CD14-positive monocyte (primary cell): ENCODE results near the gene HS6ST2. TPM values are rescaled to one million over a fixed set of nuclear protein-coding genes. Genes with fewer than 3 reads are reported as not detected.

Source experiments
- DNase-seq, 3 donors: peaks; one replicate each; pipeline ENCODE4 v3.0.0-alpha.2; 2011 to 2022
- H2AFZ ChIP-seq: 2 replicates; pipeline ENCODE4 v1.6.0; 2012; ENCODE audit warnings: mild to moderate bottlenecking, low read depth, low read length, inconsistent platforms; ENCODE audit not compliant: insufficient read depth, poor library complexity, severe bottlenecking
- H3K27ac ChIP-seq, 2 donors: 1 replicate in 1 of 2; 2 replicates in 1 of 2; pipeline ENCODE4 v1.5.1; 2012 to 2013; ENCODE audit warnings: low read length in 2 of 2, control low read depth in 1 of 2, inconsistent platforms in 1 of 2, low read depth in 1 of 2, mild to moderate bottlenecking in 1 of 2
- H3K27me3 ChIP-seq, 2 donors: one replicate each; pipeline versions ENCODE4 v1.6.0 to v1.6.1; 2011 to 2013; ENCODE audit warnings: low read length in 2 of 2; ENCODE audit not compliant: control insufficient read depth in 2 of 2, insufficient read depth in 2 of 2
- H3K36me3 ChIP-seq, 2 donors: replicated peaks in 1 of 2; 1 replicate in 1 of 2; 2 replicates in 1 of 2; pipeline versions ENCODE4 v1.5.1 to v1.6.1; 2012 to 2013; ENCODE audit warnings: low read length in 2 of 2, control low read depth in 1 of 2, inconsistent platforms in 1 of 2, mild to moderate bottlenecking in 1 of 2; ENCODE audit not compliant: insufficient read depth in 2 of 2, control insufficient read depth in 1 of 2
- H3K4me1 ChIP-seq, 2 donors: 1 replicate in 1 of 2; 2 replicates in 1 of 2; pipeline versions ENCODE4 v1.5.1 to v1.6.1; 2012 to 2013; ENCODE audit warnings: low read length in 2 of 2, control low read depth in 1 of 2, inconsistent platforms in 1 of 2, mild to moderate bottlenecking in 1 of 2, moderate library complexity in 1 of 2; ENCODE audit not compliant: insufficient read depth in 2 of 2, control insufficient read depth in 1 of 2
- H3K4me2 ChIP-seq: replicated peaks from 2 replicates; pipeline ENCODE3; 2012; ENCODE audit warnings: low read length, moderate library complexity, mild to moderate bottlenecking; ENCODE audit not compliant: poor library complexity, severe bottlenecking; ENCODE audit errors: extremely low read depth
- H3K4me3 ChIP-seq, 3 experiments: fragments of 200-600 bp in 1 of 3; sonication (generic) in 1 of 3; replicated peaks in 1 of 3; 1 replicate in 2 of 3; 2 replicates in 1 of 3; pipeline ENCODE4 v1.5.1; 2011 to 2013; ENCODE audit warnings: low read length in 3 of 3, mild to moderate bottlenecking in 3 of 3, control low read depth in 2 of 3, low read depth in 2 of 3, inconsistent platforms in 1 of 3, moderate library complexity in 1 of 3
- H3K79me2 ChIP-seq: 2 replicates; pipeline ENCODE4 v1.6.0; 2012; ENCODE audit warnings: mild to moderate bottlenecking, control low read depth, inconsistent platforms, low read length, moderate library complexity; ENCODE audit not compliant: insufficient read depth
- H3K9ac ChIP-seq: 2 replicates; pipeline ENCODE4 v1.6.0; 2017; ENCODE audit warnings: low read length, mild to moderate bottlenecking; ENCODE audit not compliant: insufficient read depth, poor library complexity, severe bottlenecking
- H3K9me3 ChIP-seq, 2 donors: replicated peaks in 1 of 2; 1 replicate in 1 of 2; 2 replicates in 1 of 2; pipeline versions ENCODE4 v1.5.1 to v1.6.1; 2012 to 2013; ENCODE audit warnings: low read length in 2 of 2, control low read depth in 1 of 2; ENCODE audit not compliant: control insufficient read depth in 1 of 2, insufficient read depth in 1 of 2
- H4K20me1 ChIP-seq: 2 replicates; pipeline ENCODE4 v1.6.0; 2012; ENCODE audit warnings: mild to moderate bottlenecking, low read length, control low read depth, moderate library complexity; ENCODE audit not compliant: insufficient read depth
- H3K27ac Mint-ChIP-seq, 7 donors: one replicate each; pipeline ENCODE4 v1.8.0; 2020; ENCODE audit warnings: mild to moderate bottlenecking in 7 of 7, mixed read lengths in 7 of 7, moderate library complexity in 6 of 7, inconsistent platforms in 2 of 7
- H3K27me3 Mint-ChIP-seq, 3 donors: one replicate each; pipeline ENCODE4 v1.8.0; 2021 to 2022; ENCODE audit warnings: low read depth in 3 of 3, mild to moderate bottlenecking in 3 of 3, mixed read lengths in 3 of 3, moderate library complexity in 3 of 3, inconsistent platforms in 1 of 3
- H3K36me3 Mint-ChIP-seq, 2 donors: one replicate each; pipeline ENCODE4 v1.8.0; 2020; ENCODE audit warnings: mixed read lengths in 2 of 2, inconsistent platforms in 1 of 2, mild to moderate bottlenecking in 1 of 2
- H3K4me1 Mint-ChIP-seq: one replicate; pipeline ENCODE4 v1.8.0; 2020; ENCODE audit warnings: mild to moderate bottlenecking, mixed read lengths
- H3K4me3 Mint-ChIP-seq, 2 donors: one replicate each; pipeline ENCODE4 v1.8.0; 2020; ENCODE audit warnings: mild to moderate bottlenecking in 2 of 2, mixed read lengths in 2 of 2, moderate library complexity in 1 of 2
- H3K9me3 Mint-ChIP-seq, 7 donors: one replicate each; pipeline ENCODE4 v1.8.0; 2020 to 2022; ENCODE audit warnings: mixed read lengths in 7 of 7, mild to moderate bottlenecking in 6 of 7, moderate library complexity in 6 of 7, inconsistent platforms in 2 of 7
- CTCF ChIP-seq: fragments of 200-600 bp; IDR thresholded peaks from one replicate; pipeline ENCODE4 v1.8.0; 2022; ENCODE audit warnings: antibody characterized with exemption, mild to moderate bottlenecking
- WGBS: methylation state at CpG from one replicate; pipeline ENCODE4 v1.1.5; 2013; ENCODE audit warnings: missing lambda C conversion rate; ENCODE audit not compliant: insufficient coverage; 5-methylcytosine and 5-hydroxymethylcytosine counted together
- intact Hi-C, 2 donors: fragments of 100-400 bp; cut with micrococcal nuclease; formaldehyde crosslinking; loops; one replicate each; pipeline versions ENCODE4 v1.15.0 to v1.15.1; 2023
- polyA plus RNA-seq, 3 donors: library from polyadenylated mRNA; depleted of rRNA in 1 of 3; unstranded in 2 of 3; stranded (reverse) in 1 of 3; fragments of 300-500 nt in 2 of 3; fragments of >200 nt in 1 of 3; fragmentation: Illumina TruSeq in 2 of 3; gene quantifications; 1 replicate in 2 of 3; 2 replicates in 1 of 3; pipeline ENCODE4 v1.2.3, GENCODE V29; 2012 to 2021

Gene HS6ST2
- polyA plus RNA-seq, 3 donors, result not detected

GRCh38 chrX:132858018-132858417 lies 100.4 kb downstream of the HS6ST2 start:
- intact Hi-C loops, result no loop called here
- no peaks in the 10 kb centered on the region for H3K36me3 Mint-ChIP-seq
- peaks cover 0 to 2% (median 0%) of the 10 kb centered on the region in 7 donors for H3K9me3 Mint-ChIP-seq
- Histone ChIP-seq H3K9me3 (no peaks in the 10 kb centered on the region), H3K27ac (no peak overlapping the region), H3K4me1 (no peaks in the 10 kb centered on the region), H3K4me2 (no peak overlapping the region), H3K9ac (no peak overlapping the region), H3K79me2 (no peaks in the 10 kb centered on the region), H3K4me3 (no peak overlapping the region), H2AFZ (no peak overlapping the region), H3K36me3 (no peaks in the 10 kb centered on the region), H3K27me3 (no peaks in the 10 kb centered on the region), H4K20me1 (no peaks in the 10 kb centered on the region)
- TF ChIP-seq CTCF, result no peak
- H3K27ac Mint-ChIP-seq, result no peak overlapping the region
- no peak overlapping the region for H3K4me3 Mint-ChIP-seq
- peaks cover 4% of the 10 kb centered on the region for H3K4me1 Mint-ChIP-seq
- H3K27me3 Mint-ChIP-seq, result peaks cover 0 to 8% (median 0%) of the 10 kb centered on the region in 3 donors
- no peak for DNase-seq

- Mint-ChIP-seq H3K27ac (no peak overlapping the region), H3K4me1 (peaks cover 7% of the 10 kb centered on the region), H3K4me3 (no peak overlapping the region), H3K27me3 (peaks cover 0 to 8% (median 0%) of the 10 kb centered on the region in 3 donors), H3K36me3 (no peaks in the 10 kb centered on the region), H3K9me3 (peaks cover 0 to 2% (median 0%) of the 10 kb centered on the region in 7 donors)
- intact Hi-C loops, result no loop called here
- no peaks in the 10 kb centered on the region for H3K4me1 ChIP-seq
- no peak overlapping the region for H3K4me2 ChIP-seq
- H3K9ac ChIP-seq, result no peak overlapping the region
- no CpG with 5 or more reads among the region's 6 CpGs for WGBS
- no peaks in the 10 kb centered on the region for H3K27me3 ChIP-seq
- H3K9me3 ChIP-seq, result no peaks in the 10 kb centered on the region
- no peak for DNase-seq
- H2AFZ ChIP-seq, result no peak overlapping the region
- no peak overlapping the region for H3K4me3 ChIP-seq
- H3K27ac ChIP-seq, result no peak overlapping the region
- TF ChIP-seq CTCF, result no peak
- H4K20me1 ChIP-seq, result no peaks in the 10 kb centered on the region
- no peaks in the 10 kb centered on the region for H3K79me2 ChIP-seq
- no peaks in the 10 kb centered on the region for H3K36me3 ChIP-seq
These were observed 102.6 kb downstream of the HS6ST2 start for GRCh38 chrX:132855780-132856341.
